Nephron (organoid): ENCODE results near the gene PRMT2.

ENCODE experiments used
- H3K27ac Mint-ChIP-seq, 3 experiments: 2 replicates each; pipeline ENCODE4 v1.8.0; 2020; ENCODE audit warnings: mixed read lengths in 3 of 3, mild to moderate bottlenecking in 2 of 3, moderate library complexity in 1 of 3
- H3K27me3 Mint-ChIP-seq: 2 replicates; pipeline ENCODE4 v1.8.0; 2021; ENCODE audit warnings: low read depth, mild to moderate bottlenecking, moderate library complexity, mixed read lengths
- H3K36me3 Mint-ChIP-seq: 2 replicates; pipeline ENCODE4 v1.8.0; 2020; ENCODE audit warnings: low read depth, mixed read lengths
- H3K4me1 Mint-ChIP-seq: 2 replicates; pipeline ENCODE4 v1.8.0; 2020; ENCODE audit warnings: mixed read lengths
- H3K4me3 Mint-ChIP-seq, 3 experiments: 2 replicates each; pipeline ENCODE4 v1.8.0; 2020; ENCODE audit warnings: mild to moderate bottlenecking in 3 of 3, mixed read lengths in 3 of 3, moderate library complexity in 2 of 3
- H3K9me3 Mint-ChIP-seq: 2 replicates; pipeline ENCODE4 v1.8.0; 2020; ENCODE audit warnings: mixed read lengths
- CTCF ChIP-seq, 3 experiments: fragments of 200-600 bp; sonication (generic); IDR thresholded peaks; one replicate each; pipeline ENCODE4 v1.5.0; 2021; ENCODE audit warnings: antibody characterized with exemption in 3 of 3; ENCODE audit not compliant: unreplicated experiment in 3 of 3

PRMT2 gene

GRCh38 chr21:46610018-46610701 is 25.3 kb upstream of the PRMT2 start:
- no peaks in the 10 kb centered on the region for H3K36me3 Mint-ChIP-seq
- peaks cover 3% of the 10 kb centered on the region for H3K4me1 Mint-ChIP-seq
- no peak overlapping the region for H3K27ac Mint-ChIP-seq
- no peak for TF ChIP-seq CTCF (IDR thresholded peaks at IDR 0.05; ENCODE audit: unreplicated experiment in 3 of 3)
- peaks cover 15% of the 10 kb centered on the region for H3K9me3 Mint-ChIP-seq
- no peak overlapping the region for H3K4me3 Mint-ChIP-seq
- H3K27me3 Mint-ChIP-seq, result peaks cover 19% of the 10 kb centered on the region

GRCh38 chr21:46613391-46613790 is 22.1 kb upstream of the PRMT2 start:
- peaks cover 11% of the 10 kb centered on the region for H3K27me3 Mint-ChIP-seq
- H3K36me3 Mint-ChIP-seq, result no peaks in the 10 kb centered on the region
- H3K27ac Mint-ChIP-seq, result no peak overlapping the region
- no peak for TF ChIP-seq CTCF (IDR thresholded peaks at IDR 0.05; ENCODE audit: unreplicated experiment in 3 of 3)
- H3K4me3 Mint-ChIP-seq, result no peak overlapping the region
- H3K9me3 Mint-ChIP-seq, result peaks cover 22% of the 10 kb centered on the region
- no peaks in the 10 kb centered on the region for H3K4me1 Mint-ChIP-seq

- no peak overlapping the region for H3K4me3 Mint-ChIP-seq
- no peak for TF ChIP-seq CTCF (IDR thresholded peaks at IDR 0.05; ENCODE audit: unreplicated experiment in 3 of 3)
- peaks cover 11% of the 10 kb centered on the region for H3K27me3 Mint-ChIP-seq
- H3K4me1 Mint-ChIP-seq, result no peaks in the 10 kb centered on the region
- no peaks in the 10 kb centered on the region for H3K36me3 Mint-ChIP-seq
- no peak overlapping the region for H3K27ac Mint-ChIP-seq
- H3K9me3 Mint-ChIP-seq, result peaks cover 17% of the 10 kb centered on the region
These were observed 19.4 kb upstream of the PRMT2 start for GRCh38 chr21:46616050-46616449.

- Mint-ChIP-seq H3K4me1 (no peaks in the 10 kb centered on the region), H3K4me3 (no peak overlapping the region), H3K9me3 (peaks cover 17% of the 10 kb centered on the region), H3K36me3 (no peaks in the 10 kb centered on the region), H3K27me3 (peaks cover 11% of the 10 kb centered on the region), H3K27ac (no peak overlapping the region)
- no peak for TF ChIP-seq CTCF (IDR thresholded peaks at IDR 0.05; ENCODE audit: unreplicated experiment in 3 of 3)
These were observed 18.8 kb upstream of the PRMT2 start for GRCh38 chr21:46616656-46617055.

GRCh38 chr21:46617267-46618051 is 18.0 kb upstream of the PRMT2 start:
- Mint-ChIP-seq H3K4me1 (peaks cover 5% of the 10 kb centered on the region), H3K36me3 (no peaks in the 10 kb centered on the region), H3K4me3 (no peak overlapping the region), H3K27ac (no peak overlapping the region), H3K9me3 (peaks cover 17% of the 10 kb centered on the region), H3K27me3 (peaks cover 11% of the 10 kb centered on the region)
- no peak for TF ChIP-seq CTCF (IDR thresholded peaks at IDR 0.05; ENCODE audit: unreplicated experiment in 3 of 3)
